ENCODE data around the gene CAPN8.

CAPN8 gene

DNA sequence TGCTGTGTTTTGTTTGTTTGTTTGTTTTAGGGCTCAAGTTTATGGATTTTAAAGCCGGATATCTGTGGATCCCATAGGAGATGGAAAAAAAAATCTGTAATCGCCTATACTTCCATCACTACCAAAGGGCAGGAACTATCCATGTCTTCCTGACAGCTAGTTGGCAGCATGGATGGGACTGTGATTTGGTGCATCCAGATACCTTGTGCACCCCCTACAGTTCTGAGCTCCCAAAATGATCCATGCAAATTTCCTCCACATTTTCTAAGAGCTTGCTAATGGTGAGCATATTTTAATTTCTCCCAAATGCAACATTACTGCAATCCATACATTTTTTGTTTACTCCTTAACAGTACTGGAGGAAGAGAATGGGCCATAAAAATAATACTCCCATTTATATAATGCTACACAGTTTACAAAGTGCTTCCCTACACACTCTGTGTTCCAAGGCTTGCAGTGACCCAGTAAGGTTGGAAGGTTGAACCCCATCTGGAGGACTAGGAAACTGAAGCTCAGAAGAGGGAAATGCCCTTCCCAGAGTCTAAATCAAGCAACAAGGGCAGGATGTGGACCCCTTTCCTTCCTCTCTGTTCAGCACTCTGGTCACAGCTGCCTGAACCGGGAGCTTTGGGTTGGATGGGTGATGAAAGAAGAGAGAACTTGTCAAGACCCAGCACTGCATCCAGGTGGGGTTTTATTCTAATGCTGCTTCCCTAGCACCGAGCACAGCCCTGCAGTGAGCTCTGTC is 48.0 kb downstream of the CAPN8 start:
- TF ChIP-seq CTCF (IDR thresholded peaks at IDR 0.05; ENCODE audit: insufficient read depth, low read length, poor library complexity, severe bottlenecking): no peak
- H3K27me3 ChIP-seq (replicated peaks; ENCODE audit: control insufficient read depth, insufficient read depth, low read length): peaks cover 2% of the 10 kb centered on the region

DNA sequence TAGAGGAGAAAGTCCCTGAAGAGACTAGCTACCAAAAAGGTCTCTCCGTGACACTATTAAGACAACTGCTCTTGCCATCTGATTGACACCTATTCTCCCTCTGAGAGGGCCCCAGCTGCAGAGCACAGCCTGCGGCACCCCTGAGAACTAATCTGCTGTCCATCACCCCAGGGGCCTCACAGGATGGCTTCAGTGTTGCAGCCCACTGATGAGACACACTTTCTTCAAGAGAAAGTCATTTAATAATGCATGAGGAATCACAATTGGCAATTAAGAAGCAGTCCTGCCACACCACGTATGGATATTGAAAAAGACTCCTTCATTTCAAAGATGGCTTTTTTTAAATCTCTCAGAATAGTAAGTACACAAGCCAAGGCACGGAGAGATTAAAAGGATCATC is 48.9 kb downstream of the CAPN8 start:
- no peak for TF ChIP-seq CTCF (IDR thresholded peaks at IDR 0.05; ENCODE audit: insufficient read depth, low read length, poor library complexity, severe bottlenecking)
- H3K4me3 ChIP-seq (replicated peaks; ENCODE audit: low read depth, low read length): no peak overlapping the region
- H3K27me3 ChIP-seq (replicated peaks; ENCODE audit: control insufficient read depth, insufficient read depth, low read length): peaks cover 2% of the 10 kb centered on the region
- no peaks in the 10 kb centered on the region for H3K36me3 ChIP-seq (ENCODE audit: control insufficient read depth, insufficient read depth, low read length)
- DNase-seq (ENCODE audit: extremely low read depth, insufficient read length): no peak

More for the DNA sequence above, 48.0 kb downstream of the CAPN8 start:
- H3K4me3 ChIP-seq (replicated peaks; ENCODE audit: low read depth, low read length): no peak overlapping the region
- no peaks in the 10 kb centered on the region for H3K36me3 ChIP-seq (ENCODE audit: control insufficient read depth, insufficient read depth, low read length)
- no peak for DNase-seq (ENCODE audit: extremely low read depth, insufficient read length)

DNA sequence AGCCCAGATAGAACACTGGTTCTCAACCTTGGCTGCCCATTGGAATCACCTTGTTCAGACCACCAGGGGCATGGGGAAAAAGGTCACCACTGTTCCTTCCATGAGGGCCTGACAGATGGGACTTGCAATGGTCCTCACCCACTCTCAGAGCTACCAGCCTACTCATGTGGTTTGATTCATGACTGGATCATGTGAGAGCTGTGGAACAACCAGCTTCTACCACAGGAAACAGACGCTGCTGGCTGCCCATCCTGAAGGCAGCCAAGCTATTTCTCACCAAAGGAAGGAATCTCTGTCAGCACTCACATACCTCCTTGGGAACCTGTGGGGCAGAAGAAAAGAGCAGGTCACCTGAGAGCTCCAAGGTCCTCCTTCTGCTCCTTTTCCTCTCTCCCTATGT is 53.6 kb downstream of the CAPN8 start:
- TF ChIP-seq CTCF (IDR thresholded peaks at IDR 0.05; ENCODE audit: insufficient read depth, low read length, poor library complexity, severe bottlenecking): no peak
- Histone ChIP-seq H3K4me3 (replicated peaks; ENCODE audit: low read depth, low read length) (no peak overlapping the region), H3K27me3 (replicated peaks; ENCODE audit: control insufficient read depth, insufficient read depth, low read length) (peaks cover 2% of the 10 kb centered on the region), H3K36me3 (ENCODE audit: control insufficient read depth, insufficient read depth, low read length) (no peaks in the 10 kb centered on the region)
- no peak for DNase-seq (ENCODE audit: extremely low read depth, insufficient read length)

GRCh38 chr1:223609977-223610376 is 55.5 kb downstream of the CAPN8 start:
- no peak for TF ChIP-seq CTCF (IDR thresholded peaks at IDR 0.05; ENCODE audit: insufficient read depth, low read length, poor library complexity, severe bottlenecking)
- Histone ChIP-seq H3K36me3 (ENCODE audit: control insufficient read depth, insufficient read depth, low read length) (no peaks in the 10 kb centered on the region), H3K4me3 (replicated peaks; ENCODE audit: low read depth, low read length) (no peak overlapping the region), H3K27me3 (replicated peaks; ENCODE audit: control insufficient read depth, insufficient read depth, low read length) (no peaks in the 10 kb centered on the region; the same call in 1 of the 2 replicates)
- no peak for DNase-seq (ENCODE audit: extremely low read depth, insufficient read length)

DNA sequence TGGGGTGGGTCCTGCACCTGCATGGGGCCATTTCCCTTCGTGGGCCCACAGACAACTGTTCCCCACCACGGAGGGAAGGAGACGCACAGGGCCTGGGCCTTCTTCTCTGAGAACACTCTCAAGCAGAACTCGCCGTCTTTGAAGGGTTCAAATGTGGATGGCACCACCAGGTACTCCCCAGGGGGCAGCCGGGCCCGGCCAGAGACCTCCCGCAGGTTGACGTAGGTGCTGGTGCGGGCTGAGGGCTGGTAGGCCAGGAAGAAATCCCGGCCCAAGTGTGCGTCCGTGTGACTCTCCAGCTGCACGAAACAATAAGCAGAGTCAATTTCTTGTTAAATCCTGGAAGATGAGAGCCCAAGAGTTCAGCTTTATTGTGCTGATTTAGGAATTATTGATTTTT is 56.4 kb downstream of the CAPN8 start:
- Histone ChIP-seq H3K36me3 (ENCODE audit: control insufficient read depth, insufficient read depth, low read length) (no peaks in the 10 kb centered on the region), H3K4me3 (replicated peaks; ENCODE audit: low read depth, low read length) (no peak overlapping the region), H3K27me3 (replicated peaks; ENCODE audit: control insufficient read depth, insufficient read depth, low read length) (no peaks in the 10 kb centered on the region; the same call in 1 of the 2 replicates)
- TF ChIP-seq CTCF (IDR thresholded peaks at IDR 0.05; ENCODE audit: insufficient read depth, low read length, poor library complexity, severe bottlenecking): no peak
- no peak for DNase-seq (ENCODE audit: extremely low read depth, insufficient read length)

Measured in GM06990 (cell line).